CD14-positive monocyte (primary cell): ENCODE measurements around the gene CELSR1. TPM values are rescaled to one million over a fixed set of nuclear protein-coding genes. Genes with fewer than 3 reads are reported as not detected.

Experiments
- DNase-seq, 3 donors: peaks; one replicate each; pipeline ENCODE4 v3.0.0-alpha.2; 2011 to 2022
- H2AFZ ChIP-seq: 2 replicates; pipeline ENCODE4 v1.6.0; 2012; ENCODE audit warnings: mild to moderate bottlenecking, low read depth, low read length, inconsistent platforms; ENCODE audit not compliant: insufficient read depth, poor library complexity, severe bottlenecking
- H3K27ac ChIP-seq, 2 donors: 1 replicate in 1 of 2; 2 replicates in 1 of 2; pipeline ENCODE4 v1.5.1; 2012 to 2013; ENCODE audit warnings: low read length in 2 of 2, control low read depth in 1 of 2, inconsistent platforms in 1 of 2, low read depth in 1 of 2, mild to moderate bottlenecking in 1 of 2
- H3K27me3 ChIP-seq, 2 donors: one replicate each; pipeline versions ENCODE4 v1.6.0 to v1.6.1; 2011 to 2013; ENCODE audit warnings: low read length in 2 of 2; ENCODE audit not compliant: control insufficient read depth in 2 of 2, insufficient read depth in 2 of 2
- H3K36me3 ChIP-seq, 2 donors: replicated peaks in 1 of 2; 1 replicate in 1 of 2; 2 replicates in 1 of 2; pipeline versions ENCODE4 v1.5.1 to v1.6.1; 2012 to 2013; ENCODE audit warnings: low read length in 2 of 2, control low read depth in 1 of 2, inconsistent platforms in 1 of 2, mild to moderate bottlenecking in 1 of 2; ENCODE audit not compliant: insufficient read depth in 2 of 2, control insufficient read depth in 1 of 2
- H3K4me1 ChIP-seq, 2 donors: 1 replicate in 1 of 2; 2 replicates in 1 of 2; pipeline versions ENCODE4 v1.5.1 to v1.6.1; 2012 to 2013; ENCODE audit warnings: low read length in 2 of 2, control low read depth in 1 of 2, inconsistent platforms in 1 of 2, mild to moderate bottlenecking in 1 of 2, moderate library complexity in 1 of 2; ENCODE audit not compliant: insufficient read depth in 2 of 2, control insufficient read depth in 1 of 2
- H3K4me2 ChIP-seq: replicated peaks from 2 replicates; pipeline ENCODE3; 2012; ENCODE audit warnings: low read length, moderate library complexity, mild to moderate bottlenecking; ENCODE audit not compliant: poor library complexity, severe bottlenecking; ENCODE audit errors: extremely low read depth
- H3K4me3 ChIP-seq, 3 experiments: fragments of 200-600 bp in 1 of 3; sonication (generic) in 1 of 3; replicated peaks in 1 of 3; 1 replicate in 2 of 3; 2 replicates in 1 of 3; pipeline ENCODE4 v1.5.1; 2011 to 2013; ENCODE audit warnings: low read length in 3 of 3, mild to moderate bottlenecking in 3 of 3, control low read depth in 2 of 3, low read depth in 2 of 3, inconsistent platforms in 1 of 3, moderate library complexity in 1 of 3
- H3K79me2 ChIP-seq: 2 replicates; pipeline ENCODE4 v1.6.0; 2012; ENCODE audit warnings: mild to moderate bottlenecking, control low read depth, inconsistent platforms, low read length, moderate library complexity; ENCODE audit not compliant: insufficient read depth
- H3K9ac ChIP-seq: 2 replicates; pipeline ENCODE4 v1.6.0; 2017; ENCODE audit warnings: low read length, mild to moderate bottlenecking; ENCODE audit not compliant: insufficient read depth, poor library complexity, severe bottlenecking
- H3K9me3 ChIP-seq, 2 donors: replicated peaks in 1 of 2; 1 replicate in 1 of 2; 2 replicates in 1 of 2; pipeline versions ENCODE4 v1.5.1 to v1.6.1; 2012 to 2013; ENCODE audit warnings: low read length in 2 of 2, control low read depth in 1 of 2; ENCODE audit not compliant: control insufficient read depth in 1 of 2, insufficient read depth in 1 of 2
- H4K20me1 ChIP-seq: 2 replicates; pipeline ENCODE4 v1.6.0; 2012; ENCODE audit warnings: mild to moderate bottlenecking, low read length, control low read depth, moderate library complexity; ENCODE audit not compliant: insufficient read depth
- H3K27ac Mint-ChIP-seq, 7 donors: one replicate each; pipeline ENCODE4 v1.8.0; 2020; ENCODE audit warnings: mild to moderate bottlenecking in 7 of 7, mixed read lengths in 7 of 7, moderate library complexity in 6 of 7, inconsistent platforms in 2 of 7
- H3K27me3 Mint-ChIP-seq, 3 donors: one replicate each; pipeline ENCODE4 v1.8.0; 2021 to 2022; ENCODE audit warnings: low read depth in 3 of 3, mild to moderate bottlenecking in 3 of 3, mixed read lengths in 3 of 3, moderate library complexity in 3 of 3, inconsistent platforms in 1 of 3
- H3K36me3 Mint-ChIP-seq, 2 donors: one replicate each; pipeline ENCODE4 v1.8.0; 2020; ENCODE audit warnings: mixed read lengths in 2 of 2, inconsistent platforms in 1 of 2, mild to moderate bottlenecking in 1 of 2
- H3K4me1 Mint-ChIP-seq: one replicate; pipeline ENCODE4 v1.8.0; 2020; ENCODE audit warnings: mild to moderate bottlenecking, mixed read lengths
- H3K4me3 Mint-ChIP-seq, 2 donors: one replicate each; pipeline ENCODE4 v1.8.0; 2020; ENCODE audit warnings: mild to moderate bottlenecking in 2 of 2, mixed read lengths in 2 of 2, moderate library complexity in 1 of 2
- H3K9me3 Mint-ChIP-seq, 7 donors: one replicate each; pipeline ENCODE4 v1.8.0; 2020 to 2022; ENCODE audit warnings: mixed read lengths in 7 of 7, mild to moderate bottlenecking in 6 of 7, moderate library complexity in 6 of 7, inconsistent platforms in 2 of 7
- CTCF ChIP-seq: fragments of 200-600 bp; IDR thresholded peaks from one replicate; pipeline ENCODE4 v1.8.0; 2022; ENCODE audit warnings: antibody characterized with exemption, mild to moderate bottlenecking
- WGBS: methylation state at CpG from one replicate; pipeline ENCODE4 v1.1.5; 2013; ENCODE audit warnings: missing lambda C conversion rate; ENCODE audit not compliant: insufficient coverage; 5-methylcytosine and 5-hydroxymethylcytosine counted together
- intact Hi-C, 2 donors: fragments of 100-400 bp; cut with micrococcal nuclease; formaldehyde crosslinking; loops; one replicate each; pipeline versions ENCODE4 v1.15.0 to v1.15.1; 2023
- polyA plus RNA-seq, 3 donors: library from polyadenylated mRNA; depleted of rRNA in 1 of 3; unstranded in 2 of 3; stranded (reverse) in 1 of 3; fragments of 300-500 nt in 2 of 3; fragments of >200 nt in 1 of 3; fragmentation: Illumina TruSeq in 2 of 3; gene quantifications; 1 replicate in 2 of 3; 2 replicates in 1 of 3; pipeline ENCODE4 v1.2.3, GENCODE V29; 2012 to 2021

The CELSR1 gene
- polyA plus RNA-seq, 3 donors: 0.16 TPM; not detected in 2

- H3K9me3 ChIP-seq: peaks cover 12 to 22% of the 10 kb centered on the region in 2 donors
- Mint-ChIP-seq H3K36me3 (peaks cover 0 to 2% of the 10 kb centered on the region in 2 donors), H3K27ac (no peak overlapping the region), H3K4me3 (no peak overlapping the region), H3K27me3 (peaks cover 0 to 13% (median 10%) of the 10 kb centered on the region in 3 donors), H3K4me1 (peaks cover 31% of the 10 kb centered on the region), H3K9me3 (peaks cover 13 to 22% (median 19%) of the 10 kb centered on the region in 7 donors)
- intact Hi-C loops: no loop called here
- no peak overlapping the region for H2AFZ ChIP-seq
- no peaks in the 10 kb centered on the region for H3K36me3 ChIP-seq
- no peak overlapping the region for H3K27ac ChIP-seq
- H3K4me2 ChIP-seq: no peak overlapping the region
- no peaks in the 10 kb centered on the region for H3K27me3 ChIP-seq
- no peaks in the 10 kb centered on the region for H3K79me2 ChIP-seq
- H3K4me3 ChIP-seq: no peak overlapping the region
- H3K4me1 ChIP-seq: peaks cover 24 to 36% of the 10 kb centered on the region in 2 donors
- no peak for DNase-seq
- WGBS: 100% methylated on average over 4 of the region's 7 CpGs
- H4K20me1 ChIP-seq: no peaks in the 10 kb centered on the region
- no peak overlapping the region for H3K9ac ChIP-seq
- TF ChIP-seq CTCF: no peak
Observed at GRCh38 chr22:46571642-46572250, 34.3 kb upstream of the CELSR1 start.

- Histone ChIP-seq H3K36me3 (no peaks in the 10 kb centered on the region), H2AFZ (no peak overlapping the region), H3K4me3 (no peak overlapping the region), H4K20me1 (no peaks in the 10 kb centered on the region), H3K9me3 (peaks cover 12 to 22% of the 10 kb centered on the region in 2 donors), H3K9ac (no peak overlapping the region), H3K27ac (no peak overlapping the region), H3K79me2 (no peaks in the 10 kb centered on the region), H3K27me3 (no peaks in the 10 kb centered on the region), H3K4me1 (peaks cover 14 to 21% of the 10 kb centered on the region in 2 donors), H3K4me2 (no peak overlapping the region)
- Mint-ChIP-seq H3K27ac (peak overlapping the region in 1 of 7 donors; percentile 6), H3K9me3 (peaks cover 13 to 22% (median 19%) of the 10 kb centered on the region in 7 donors), H3K4me3 (peak overlapping the region in 1 of 2 donors; percentile 56), H3K27me3 (peaks cover 0 to 11% (median 10%) of the 10 kb centered on the region in 3 donors), H3K4me1 (peaks cover 18% of the 10 kb centered on the region), H3K36me3 (peaks cover 0 to 2% of the 10 kb centered on the region in 2 donors)
- TF ChIP-seq CTCF: no peak
- no peak for DNase-seq
- WGBS: 92% methylated on average over 14 of the region's 17 CpGs
- intact Hi-C loops: loop anchor here in 1 of 2 donors (10.0 kb wide), 1 partner anchor 115 kb away; no protein-coding TSS in a partner anchor
Observed at GRCh38 chr22:46569848-46570695, 32.7 kb upstream of the CELSR1 start.
